Suprapubic skin (tissue), 4 donors: ENCODE measurements around the gene ZNF571.

Experiments
- POLR2A ChIP-seq, 2 donors: fragments of 450-650 bp; IDR thresholded peaks; one replicate each; pipeline ENCODE4 v1.6.1; 2017; ENCODE audit warnings: antibody characterized with exemption in 2 of 2, mild to moderate bottlenecking in 2 of 2, moderate library complexity in 2 of 2
- POLR2AphosphoS5 ChIP-seq, 3 donors: sonication (generic); formaldehyde crosslinking; IDR thresholded peaks; one replicate each; pipeline ENCODE4 v1.6.1; 2017; ENCODE audit warnings: antibody characterized with exemption in 3 of 3

DNA sequence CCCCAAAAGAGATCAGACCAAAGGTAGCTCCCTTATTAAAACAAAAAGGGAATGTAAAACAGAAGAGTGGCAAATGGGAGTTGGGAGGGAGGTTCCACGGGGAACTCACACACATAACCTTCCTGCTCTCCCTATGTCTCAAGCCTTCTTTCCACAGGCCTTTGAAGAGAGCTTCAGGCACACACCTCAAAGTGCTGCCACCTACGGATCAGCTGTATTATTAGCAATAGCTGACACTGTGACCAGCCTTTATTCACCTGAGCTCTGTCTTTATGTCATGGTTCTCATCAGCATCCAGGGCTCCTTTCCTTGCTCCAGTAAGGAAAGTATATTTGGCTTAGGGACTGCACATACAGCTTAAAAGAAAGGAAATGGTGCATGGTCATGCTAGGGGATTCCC lies 11.3 kb downstream of the ZNF571 start:
- TF ChIP-seq POLR2AphosphoS5 (IDR thresholded peaks at IDR 0.05) (no peak), POLR2A (IDR thresholded peaks at IDR 0.05) (no peak)
